SU-DHL-6 (cell line): ENCODE data around the gene GALNT11.

Source experiments
- EZH2phosphoT487 ChIP-seq: fragments of 200-600 bp; sonication (generic), shearing (Covaris generic); conservative IDR thresholded peaks from 2 replicates; pipeline ENCODE4 v1.6.1; 2018; ENCODE audit warnings: mild to moderate bottlenecking, antibody characterized with exemption, low read length, moderate library complexity, mixed read lengths
- TF ChIP-seq, protein P1 (sequence below): fragments of 200-600 bp; sonication (generic); IDR thresholded peaks from one replicate; pipeline ENCODE4 v1.5.1; 2017; ENCODE audit warnings: antibody characterized with exemption, mild to moderate bottlenecking, low read length, moderate library complexity; ENCODE audit not compliant: insufficient read depth, poor library complexity, severe bottlenecking

DNA sequence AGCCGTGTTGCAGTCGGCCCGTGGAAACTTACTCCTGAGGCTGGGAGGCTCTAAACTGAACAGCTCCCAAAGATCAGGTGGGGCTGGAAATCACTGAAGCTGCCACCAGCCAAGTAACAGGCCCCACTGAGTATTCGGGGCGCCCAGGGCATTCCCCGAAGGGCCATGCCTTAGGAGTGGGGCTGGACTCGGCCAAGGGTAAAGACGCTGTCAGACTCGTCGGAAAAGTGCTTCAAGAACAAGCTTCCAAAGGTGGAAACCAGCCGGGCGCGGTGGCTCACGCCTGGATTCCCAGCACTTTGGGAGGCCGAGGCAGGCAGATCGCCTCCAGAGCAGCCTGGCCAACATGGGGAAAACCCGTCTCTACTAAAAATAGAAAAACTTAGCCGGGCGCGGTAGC lies 102.8 kb downstream of the GALNT11 start:
- TF ChIP-seq, protein P1, sequence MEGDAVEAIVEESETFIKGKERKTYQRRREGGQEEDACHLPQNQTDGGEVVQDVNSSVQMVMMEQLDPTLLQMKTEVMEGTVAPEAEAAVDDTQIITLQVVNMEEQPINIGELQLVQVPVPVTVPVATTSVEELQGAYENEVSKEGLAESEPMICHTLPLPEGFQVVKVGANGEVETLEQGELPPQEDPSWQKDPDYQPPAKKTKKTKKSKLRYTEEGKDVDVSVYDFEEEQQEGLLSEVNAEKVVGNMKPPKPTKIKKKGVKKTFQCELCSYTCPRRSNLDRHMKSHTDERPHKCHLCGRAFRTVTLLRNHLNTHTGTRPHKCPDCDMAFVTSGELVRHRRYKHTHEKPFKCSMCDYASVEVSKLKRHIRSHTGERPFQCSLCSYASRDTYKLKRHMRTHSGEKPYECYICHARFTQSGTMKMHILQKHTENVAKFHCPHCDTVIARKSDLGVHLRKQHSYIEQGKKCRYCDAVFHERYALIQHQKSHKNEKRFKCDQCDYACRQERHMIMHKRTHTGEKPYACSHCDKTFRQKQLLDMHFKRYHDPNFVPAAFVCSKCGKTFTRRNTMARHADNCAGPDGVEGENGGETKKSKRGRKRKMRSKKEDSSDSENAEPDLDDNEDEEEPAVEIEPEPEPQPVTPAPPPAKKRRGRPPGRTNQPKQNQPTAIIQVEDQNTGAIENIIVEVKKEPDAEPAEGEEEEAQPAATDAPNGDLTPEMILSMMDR: no peak
- TF ChIP-seq EZH2phosphoT487: no peak
